NCI-H2196 treated with DMSO at 0.1 percent for 48 hours (cell line): Measurements from ENCODE around the gene PTGR3.
"Not testable (repeated sequence)": the region's sequence is repeated elsewhere in the genome, so short reads cannot be mapped to it uniquely, and the experiment has no call there.

Source experiments
- DNase-seq: peaks from one replicate; lab custom pipeline; 2025; ENCODE audit not compliant: unreplicated experiment; lab: John Stamatoyannopoulos, UW

The PTGR3 gene

GRCh38 chr18:75204269-75204731, 4.6 kb downstream of the PTGR3 start:
- DNase-seq, result no peak

- no peak for DNase-seq
Observed at GRCh38 chr18:75203416-75204268, 5.3 kb downstream of the PTGR3 start.

- no peak for DNase-seq
Observed at GRCh38 chr18:75202696-75203365, 6.1 kb downstream of the PTGR3 start.

- peak; percentile 71 for DNase-seq
Observed at GRCh38 chr18:75201282-75202270, 7.4 kb downstream of the PTGR3 start.

GRCh38 chr18:75200605-75201280, 8.2 kb downstream of the PTGR3 start:
- DNase-seq, result no peak

GRCh38 chr18:75200071-75200470, 8.9 kb downstream of the PTGR3 start:
- no peak for DNase-seq

- no peak for DNase-seq
Observed at GRCh38 chr18:75199327-75199726, 9.6 kb downstream of the PTGR3 start.

GRCh38 chr18:75198036-75198435, 10.9 kb downstream of the PTGR3 start:
- DNase-seq, result no peak

GRCh38 chr18:75192899-75193298, 16.0 kb downstream of the PTGR3 start:
- DNase-seq, result no peak

GRCh38 chr18:75189696-75190095, 19.2 kb downstream of the PTGR3 start:
- DNase-seq, result no peak

- DNase-seq, result not testable (repeated sequence)
Observed at GRCh38 chr18:75187702-75188101, 21.2 kb downstream of the PTGR3 start.

GRCh38 chr18:75185460-75185859, 23.5 kb downstream of the PTGR3 start:
- DNase-seq, result no peak

- DNase-seq, result no peak
Observed at GRCh38 chr18:75183973-75184493, 24.9 kb downstream of the PTGR3 start.

- DNase-seq, result no peak
Observed at GRCh38 chr18:75183524-75183923, 25.4 kb downstream of the PTGR3 start.

GRCh38 chr18:75179819-75180600, 28.9 kb downstream of the PTGR3 start:
- DNase-seq, result no peak

- no peak for DNase-seq
Observed at GRCh38 chr18:75178376-75178775, 30.6 kb downstream of the PTGR3 start.

- no peak for DNase-seq
Observed at GRCh38 chr18:75176849-75177248, 32.1 kb downstream of the PTGR3 start.

GRCh38 chr18:75173738-75174137, 35.2 kb downstream of the PTGR3 start:
- DNase-seq, result no peak

- no peak for DNase-seq
Observed at GRCh38 chr18:75173125-75173432, 35.9 kb downstream of the PTGR3 start.
